Mammary epithelial cell (primary cell): Measurements from ENCODE around the gene FZD10.

Experiments
- CTCF ChIP-seq, 2 donors: IDR thresholded peaks in 1 of 2; conservative IDR thresholded peaks in 1 of 2; 2 replicates each; pipeline ENCODE4 v1.5.1; 2011 to 2012; ENCODE audit warnings: inconsistent platforms in 2 of 2, low read length in 2 of 2, mild to moderate bottlenecking in 2 of 2, control low read depth in 1 of 2, low read depth in 1 of 2; ENCODE audit not compliant: insufficient read depth in 1 of 2; ENCODE audit errors: extremely low read depth in 1 of 2
- EZH2 ChIP-seq: IDR thresholded peaks from 2 replicates; pipeline ENCODE4 v1.6.1; 2012; ENCODE audit warnings: low read length, inconsistent platforms, borderline replicate concordance

GRCh38 chr12:130213249-130213648 lies 51.0 kb downstream of the FZD10 start:
- no peak for TF ChIP-seq CTCF (conservative IDR thresholded peaks at IDR 0.05 in 1 of 2, IDR thresholded peaks at IDR 0.05 in 1 of 2; ENCODE audit: extremely low read depth in 1 of 2, insufficient read depth in 1 of 2, low read depth in 1 of 2, low read length in 2 of 2)
- TF ChIP-seq EZH2, result no peak
